Neural cell (in vitro differentiated cells): ENCODE measurements around the gene MEN1. TPM values are rescaled to one million over a fixed set of nuclear protein-coding genes. Genes with fewer than 3 reads are reported as not detected.

Experiments
- H2AFZ ChIP-seq: fragments of 200-600, 300-800 bp; sonication (generic), shearing (Covaris generic); 2 replicates; pipeline ENCODE4 v1.6.0; 2014; ENCODE audit warnings: low read depth, mild to moderate bottlenecking, antibody characterized with exemption, low read length, moderate library complexity
- H3F3A ChIP-seq: fragments of 200-600 bp; shearing (Covaris generic); 2 replicates; pipeline ENCODE4 v1.6.1; 2016; ENCODE audit warnings: mild to moderate bottlenecking, moderate library complexity, mixed read lengths, antibody characterized with exemption, low read length; ENCODE audit not compliant: insufficient read depth, poor library complexity, severe bottlenecking
- H3K27ac ChIP-seq: fragments of 200-600, 300-800 bp; sonication (generic), shearing (Covaris generic); 2 replicates; pipeline ENCODE4 v1.5.1; 2014; ENCODE audit warnings: mild to moderate bottlenecking, low read length, moderate library complexity
- H3K27me3 ChIP-seq: fragments of 300-800, 200-600 bp; sonication (generic), shearing (Covaris generic); 2 replicates; pipeline ENCODE4 v1.6.0; 2014; ENCODE audit warnings: mild to moderate bottlenecking, low read depth, low read length, moderate library complexity; ENCODE audit not compliant: insufficient read depth
- H3K36me3 ChIP-seq: fragments of 300-800, 200-600 bp; sonication (generic), shearing (Covaris generic); 2 replicates; pipeline ENCODE4 v1.5.1; 2014; ENCODE audit warnings: mild to moderate bottlenecking, antibody characterized with exemption, low read length, moderate library complexity; ENCODE audit not compliant: insufficient read depth
- H3K4me2 ChIP-seq: fragments of 300-800, 200-600 bp; sonication (generic), shearing (Covaris generic); 2 replicates; pipeline ENCODE4 v1.6.0; 2014; ENCODE audit warnings: mild to moderate bottlenecking, low read length
- H3K4me3 ChIP-seq: fragments of 300-800, 200-600 bp; sonication (generic), shearing (Covaris generic); 2 replicates; pipeline ENCODE4 v1.5.1; 2014; ENCODE audit warnings: mild to moderate bottlenecking, low read length, moderate library complexity
- H3K79me2 ChIP-seq: fragments of 200-600 bp; shearing (Covaris generic); replicated peaks from 2 replicates; pipeline ENCODE4 v1.6.0; 2014; ENCODE audit warnings: mild to moderate bottlenecking, low read length, moderate library complexity; ENCODE audit not compliant: insufficient read depth
- H3K9ac ChIP-seq: fragments of 300-800, 200-600 bp; sonication (generic), shearing (Covaris generic); 2 replicates; pipeline ENCODE4 v1.6.1; 2016; ENCODE audit warnings: mild to moderate bottlenecking, low read length, mixed read lengths
- H3K9me2 ChIP-seq: fragments of 200-600 bp; shearing (Covaris generic); 2 replicates; pipeline ENCODE4 v1.6.1; 2016; ENCODE audit warnings: mild to moderate bottlenecking, low read length, mixed read lengths; ENCODE audit not compliant: insufficient read depth
- H3K9me3 ChIP-seq: fragments of 200-600, 300-800 bp; sonication (generic), shearing (Covaris generic); 2 replicates; pipeline ENCODE4 v1.6.1; 2016; ENCODE audit warnings: mild to moderate bottlenecking, mixed run types, low read length, moderate library complexity, mixed read lengths
- H4K20me1 ChIP-seq: fragments of 200-600 bp; shearing (Covaris generic); 2 replicates; pipeline ENCODE4 v1.6.1; 2016; ENCODE audit warnings: mild to moderate bottlenecking, mixed run types; ENCODE audit not compliant: insufficient read depth
- CTCF ChIP-seq: fragments of 450-650 bp; IDR thresholded peaks from 2 replicates; pipeline ENCODE4 v1.5.1; 2014; ENCODE audit warnings: antibody characterized with exemption, mild to moderate bottlenecking, moderate library complexity; ENCODE audit not compliant: poor library complexity, severe bottlenecking
- EP300 ChIP-seq: fragments of 450-650 bp; conservative IDR thresholded peaks from 2 replicates; pipeline ENCODE4 v1.6.1; 2014; ENCODE audit warnings: antibody characterized with exemption, mild to moderate bottlenecking, moderate library complexity; ENCODE audit not compliant: poor library complexity, severe bottlenecking
- EZH2 ChIP-seq: fragments of 200-600, 300-800 bp; shearing (Covaris generic), sonication (generic); IDR thresholded peaks from 2 replicates; pipeline ENCODE4 v1.6.1; 2014; ENCODE audit warnings: antibody characterized with exemption, low read length, borderline replicate concordance, mild to moderate bottlenecking; ENCODE audit not compliant: insufficient read depth, poor library complexity, severe bottlenecking
- MXI1 ChIP-seq: fragments of 450-650 bp; conservative IDR thresholded peaks from 2 replicates; pipeline ENCODE4 v1.6.1; 2014; ENCODE audit warnings: antibody characterized with exemption, mild to moderate bottlenecking; ENCODE audit not compliant: poor library complexity, severe bottlenecking
- RAD21 ChIP-seq: fragments of 450-650 bp; conservative IDR thresholded peaks from 2 replicates; pipeline ENCODE4 v1.6.1; 2014; ENCODE audit warnings: antibody characterized with exemption, mild to moderate bottlenecking, moderate library complexity
- REST ChIP-seq: IDR thresholded peaks from 2 replicates; pipeline ENCODE4 v1.6.1; 2012; ENCODE audit warnings: borderline replicate concordance
- SMC3 ChIP-seq: fragments of 450-650 bp; conservative IDR thresholded peaks from 2 replicates; pipeline ENCODE4 v1.6.1; 2014; ENCODE audit warnings: antibody characterized with exemption, mild to moderate bottlenecking, moderate library complexity; ENCODE audit not compliant: poor library complexity
- TAF1 ChIP-seq: IDR thresholded peaks from 2 replicates; pipeline ENCODE4 v1.6.1; 2012; ENCODE audit warnings: low read depth
- polyA plus RNA-seq: library from polyadenylated mRNA; depleted of rRNA; stranded (reverse); fragments of >200 nt; gene quantifications from 2 replicates; pipeline ENCODE4 v1.2.3, GENCODE V29; 2014

Gene MEN1
- polyA plus RNA-seq, 1 donor from 2014 or later = 16.8 TPM

GRCh38 chr11:64838600-64839334, 28.4 kb upstream of the MEN1 start:
- Histone ChIP-seq H3K9ac (no peak overlapping the region), H3K4me3 (no peak overlapping the region), H3K27me3 (peaks cover 6% of the 10 kb centered on the region), H3F3A (no peaks in the 10 kb centered on the region), H4K20me1 (no peaks in the 10 kb centered on the region), H2AFZ (no peak overlapping the region), H3K9me2 (no peaks in the 10 kb centered on the region), H3K9me3 (no peaks in the 10 kb centered on the region), H3K79me2 (no peaks in the 10 kb centered on the region), H3K4me2 (no peak overlapping the region), H3K27ac (no peak overlapping the region), H3K36me3 (no peaks in the 10 kb centered on the region)
- TF ChIP-seq MXI1 = no peak
- no peak for TF ChIP-seq SMC3
- TF ChIP-seq TAF1 = no peak
- TF ChIP-seq REST = no peak
- TF ChIP-seq RAD21 = no peak
- TF ChIP-seq EZH2 = no peak
- no peak for TF ChIP-seq EP300
- no peak for TF ChIP-seq CTCF

GRCh38 chr11:64837887-64838351, 27.6 kb upstream of the MEN1 start:
- Histone ChIP-seq H2AFZ (no peak overlapping the region), H3F3A (no peaks in the 10 kb centered on the region), H3K79me2 (no peaks in the 10 kb centered on the region), H3K9me3 (no peaks in the 10 kb centered on the region), H3K36me3 (no peaks in the 10 kb centered on the region), H3K4me3 (no peak overlapping the region), H3K27me3 (no peaks in the 10 kb centered on the region), H3K27ac (no peak overlapping the region), H3K9ac (no peak overlapping the region), H3K4me2 (no peak overlapping the region), H4K20me1 (no peaks in the 10 kb centered on the region), H3K9me2 (no peaks in the 10 kb centered on the region)
- no peak for TF ChIP-seq EP300
- TF ChIP-seq REST = no peak
- TF ChIP-seq EZH2 = no peak
